NT2/D1 (cell line): ENCODE measurements around the gene REST.

Experiments
- DNase-seq: peaks from one replicate; pipeline ENCODE4 v3.0.0-alpha.2; 2011; ENCODE audit warnings: low read depth, low spot score
- H3K27me3 ChIP-seq: 2 replicates; pipeline ENCODE4 v1.6.0; 2011; ENCODE audit warnings: mild to moderate bottlenecking; ENCODE audit not compliant: insufficient read length, insufficient read depth
- H3K36me3 ChIP-seq: 2 replicates; pipeline ENCODE4 v1.6.1; 2011; ENCODE audit warnings: mild to moderate bottlenecking, low read length, mixed read lengths; ENCODE audit not compliant: insufficient read depth, insufficient read length
- H3K4me1 ChIP-seq: 2 replicates; pipeline ENCODE4 v1.5.1; 2011; ENCODE audit not compliant: insufficient read depth, insufficient read length
- H3K4me3 ChIP-seq: 2 replicates; pipeline ENCODE4 v1.5.1; 2011; ENCODE audit warnings: low read depth; ENCODE audit not compliant: insufficient read length
- H3K9ac ChIP-seq: 2 replicates; pipeline ENCODE4 v1.6.0; 2011; ENCODE audit warnings: low read depth; ENCODE audit not compliant: insufficient read length
- H3K9me3 ChIP-seq: 2 replicates; pipeline ENCODE4 v1.5.1; 2011; ENCODE audit warnings: mild to moderate bottlenecking, low read length; ENCODE audit not compliant: insufficient read depth
- SUZ12 ChIP-seq: IDR thresholded peaks from 2 replicates; pipeline ENCODE4 v1.6.1; 2011; ENCODE audit not compliant: insufficient read length, insufficient read depth; ENCODE audit errors: extremely low read depth
- YY1 ChIP-seq: IDR thresholded peaks from 2 replicates; pipeline ENCODE4 v1.6.1; 2011; ENCODE audit not compliant: insufficient read length, insufficient read depth
- ZNF274 ChIP-seq: IDR thresholded peaks from 2 replicates; pipeline ENCODE4 v1.6.1; 2011; ENCODE audit warnings: mild to moderate bottlenecking, low read depth, low read length

REST gene

DNA sequence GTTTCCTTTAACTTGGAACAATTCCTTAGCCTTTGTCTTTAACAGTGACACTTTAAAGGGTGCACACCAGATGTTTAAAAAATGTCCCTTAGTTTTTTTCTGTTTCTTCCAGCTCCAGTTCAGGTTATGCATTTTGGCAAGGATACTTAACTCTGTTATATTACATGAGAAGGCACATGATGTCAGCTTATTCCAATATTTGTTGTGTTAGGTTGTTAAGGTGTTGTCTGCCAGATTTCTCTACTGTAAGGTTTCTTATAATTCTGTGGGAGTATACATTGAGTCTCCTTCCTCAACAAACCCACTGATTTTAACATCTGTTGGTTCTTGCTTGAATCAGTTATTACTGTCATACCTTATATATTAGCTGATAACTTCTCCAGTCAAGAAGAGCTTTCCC lies 33.3 kb downstream of the REST start:
- no peak for DNase-seq
- no peak overlapping the region for H3K4me3 ChIP-seq
- TF ChIP-seq YY1 (no peak), ZNF274 (no peak), SUZ12 (no peak)
- no peaks in the 10 kb centered on the region for H3K9me3 ChIP-seq
- no peaks in the 10 kb centered on the region for H3K4me1 ChIP-seq
- peaks cover 7% of the 10 kb centered on the region for H3K36me3 ChIP-seq
- no peak overlapping the region for H3K9ac ChIP-seq
- H3K27me3 ChIP-seq = no peaks in the 10 kb centered on the region

DNA sequence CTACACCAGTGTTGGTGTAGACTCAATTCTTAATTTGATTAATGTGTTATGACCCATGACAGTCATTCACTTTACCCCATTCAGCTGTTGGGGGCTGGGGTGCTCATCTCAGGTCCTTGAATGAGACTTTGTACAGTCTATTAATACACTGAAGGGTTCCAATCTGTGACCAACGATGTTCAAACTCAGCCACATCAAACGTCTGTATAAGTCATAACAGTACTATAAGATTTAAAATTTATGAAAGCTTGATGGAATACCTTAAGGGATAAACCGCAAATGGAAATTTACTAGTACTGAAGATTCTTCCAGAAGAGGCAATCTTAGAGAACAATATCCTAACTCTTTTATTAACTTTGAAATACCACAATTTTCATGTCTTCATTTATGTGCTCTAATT lies 33.7 kb downstream of the REST start:
- TF ChIP-seq YY1 = no peak
- H3K9ac ChIP-seq = no peak overlapping the region
- H3K4me1 ChIP-seq = no peaks in the 10 kb centered on the region
- no peak for DNase-seq
- no peaks in the 10 kb centered on the region for H3K27me3 ChIP-seq
- H3K4me3 ChIP-seq = no peak overlapping the region
- H3K36me3 ChIP-seq = peaks cover 7% of the 10 kb centered on the region
- H3K9me3 ChIP-seq = no peaks in the 10 kb centered on the region

DNA sequence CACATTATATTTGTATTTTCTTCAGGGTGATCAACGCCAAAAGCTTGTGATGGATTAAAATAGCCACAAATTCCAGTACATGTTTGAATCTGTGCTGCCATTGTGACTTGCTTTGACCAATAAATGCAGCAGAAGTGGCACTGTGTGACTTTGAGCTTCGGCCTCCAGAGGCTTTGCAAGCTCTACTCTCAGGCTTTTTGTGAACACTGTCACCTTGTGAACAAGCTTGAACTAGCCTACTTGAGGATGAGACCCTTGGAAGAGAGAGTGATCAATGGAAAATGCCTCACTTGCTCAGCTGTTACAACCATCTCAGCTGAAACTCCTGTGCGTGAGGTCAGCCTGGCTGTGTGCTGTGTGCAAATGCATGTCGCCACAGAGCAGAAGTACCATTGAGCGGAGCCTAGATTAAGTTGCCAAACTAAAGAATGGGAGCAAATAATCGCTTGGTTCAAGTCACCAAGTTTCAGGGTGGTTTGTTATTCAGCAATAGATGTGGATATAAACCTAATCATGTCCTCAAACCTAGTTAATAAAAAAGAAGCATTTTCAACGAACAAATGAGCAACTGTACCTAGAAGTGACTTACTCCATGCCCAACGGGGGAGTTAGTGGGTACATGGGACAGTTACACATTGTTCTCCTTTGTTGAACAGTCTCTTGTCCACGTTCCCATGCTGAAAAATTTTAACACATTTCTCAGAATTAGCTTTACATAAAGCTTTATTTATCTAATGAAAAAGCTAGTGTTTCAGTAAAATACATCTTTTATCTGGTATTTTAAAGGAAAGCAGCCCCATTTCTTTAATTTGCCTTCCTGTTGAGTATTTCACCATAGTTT lies 46.2 kb downstream of the REST start:
- Histone ChIP-seq H3K36me3 (no peaks in the 10 kb centered on the region), H3K9me3 (no peaks in the 10 kb centered on the region), H3K4me3 (no peak overlapping the region), H3K9ac (no peak overlapping the region), H3K4me1 (no peaks in the 10 kb centered on the region), H3K27me3 (no peaks in the 10 kb centered on the region)
- TF ChIP-seq YY1 = no peak
- no peak for TF ChIP-seq SUZ12
- TF ChIP-seq ZNF274 = no peak
- no peak for DNase-seq

DNA sequence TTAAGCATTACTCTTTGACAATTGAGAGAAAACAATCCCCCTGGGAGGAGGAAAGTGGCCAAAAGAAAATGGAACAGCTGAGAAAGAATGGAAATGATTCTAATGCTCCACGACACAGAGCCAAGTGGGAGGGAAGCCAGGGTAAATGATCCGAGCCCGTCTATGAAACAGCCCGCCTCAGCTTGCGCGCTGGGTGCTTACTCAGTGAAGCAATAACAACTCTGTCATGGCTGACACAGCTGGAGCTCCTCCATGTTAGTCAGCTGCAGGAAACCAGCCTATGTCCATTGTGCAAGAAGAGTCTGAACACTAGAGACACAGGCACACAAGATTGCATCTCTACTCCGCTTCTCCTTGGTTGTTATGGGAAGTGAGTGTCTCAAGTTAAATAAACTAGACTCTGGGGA lies 50.4 kb downstream of the REST start:
- no peak for DNase-seq

DNA sequence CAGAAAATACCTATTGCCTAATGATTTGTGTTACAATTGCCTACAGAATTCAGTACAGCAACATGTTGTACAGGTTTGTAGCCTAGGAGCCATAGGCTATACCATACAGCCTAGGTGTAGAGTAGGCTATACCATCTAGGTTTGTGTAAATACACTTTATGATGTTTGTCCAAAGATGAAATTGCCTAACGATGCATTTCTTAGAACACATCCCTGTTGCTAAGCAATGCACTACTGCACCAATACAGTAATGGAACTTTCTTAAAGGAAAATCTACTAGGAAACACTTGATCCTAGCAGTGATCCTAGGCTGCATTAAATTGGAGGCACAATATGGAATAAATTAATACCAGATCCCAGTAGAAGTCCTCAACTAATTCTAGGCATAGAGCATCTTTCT lies 51.4 kb downstream of the REST start:
- DNase-seq = no peak
- no peak overlapping the region for H3K9ac ChIP-seq

More for the DNA sequence above, 50.4 kb downstream of the REST start:
- Histone ChIP-seq H3K9ac (no peak overlapping the region), H3K27me3 (no peaks in the 10 kb centered on the region), H3K4me1 (no peaks in the 10 kb centered on the region), H3K36me3 (peaks cover 14% of the 10 kb centered on the region), H3K4me3 (no peak overlapping the region), H3K9me3 (no peaks in the 10 kb centered on the region)
- no peak for TF ChIP-seq SUZ12
- no peak for TF ChIP-seq ZNF274
- TF ChIP-seq YY1 = no peak

DNA sequence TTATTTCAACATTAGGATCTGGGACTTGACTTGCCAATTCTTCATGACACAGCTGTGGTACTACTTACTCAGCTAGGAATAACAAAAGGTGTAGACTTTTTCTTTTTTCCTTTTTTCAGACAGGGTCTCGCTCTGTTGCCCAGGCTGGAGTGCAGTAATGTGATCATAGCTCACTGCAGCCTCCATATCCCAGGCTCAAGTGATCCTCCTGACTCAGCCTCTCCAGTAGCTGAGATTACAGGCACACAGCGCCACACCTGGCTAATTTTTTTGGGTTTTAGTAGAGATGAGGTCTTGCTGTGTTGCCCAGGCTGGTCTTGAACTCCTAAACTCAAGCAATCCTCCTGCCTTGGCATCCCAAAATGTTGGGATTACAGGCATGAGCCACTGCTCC lies 53.4 kb downstream of the REST start:
- Histone ChIP-seq H3K27me3 (no peaks in the 10 kb centered on the region), H3K4me1 (no peaks in the 10 kb centered on the region), H3K9me3 (no peaks in the 10 kb centered on the region), H3K4me3 (no peak overlapping the region), H3K36me3 (peaks cover 31% of the 10 kb centered on the region), H3K9ac (no peak overlapping the region)
- TF ChIP-seq ZNF274 (no peak), SUZ12 (no peak), YY1 (no peak)
- no peak for DNase-seq

More for the DNA sequence above, 51.4 kb downstream of the REST start:
- peaks cover 22% of the 10 kb centered on the region for H3K36me3 ChIP-seq
- no peaks in the 10 kb centered on the region for H3K27me3 ChIP-seq
- no peaks in the 10 kb centered on the region for H3K9me3 ChIP-seq
- no peaks in the 10 kb centered on the region for H3K4me1 ChIP-seq
- no peak overlapping the region for H3K4me3 ChIP-seq
- TF ChIP-seq SUZ12 = no peak
- TF ChIP-seq ZNF274 = no peak
- no peak for TF ChIP-seq YY1

DNA sequence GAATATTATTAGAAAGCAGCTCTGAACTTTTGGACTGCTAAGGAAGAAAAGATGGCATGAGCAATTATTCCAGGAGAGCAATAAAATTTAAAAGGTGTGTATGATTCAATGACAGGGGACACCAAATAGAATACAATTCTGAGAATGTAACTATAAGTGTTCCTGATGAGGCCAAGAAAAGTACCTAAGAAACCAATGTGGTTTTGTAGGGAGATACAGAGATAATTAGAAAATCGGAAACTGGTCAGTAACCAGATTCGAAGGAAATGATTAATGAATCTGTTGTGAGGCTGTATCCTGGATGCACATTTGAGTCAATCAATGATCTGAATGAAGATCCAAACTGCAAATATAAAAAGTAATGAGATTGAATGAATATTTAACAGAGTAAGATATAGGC lies 63.7 kb downstream of the REST start:
- DNase-seq = no peak
- TF ChIP-seq YY1 = no peak
- TF ChIP-seq SUZ12 = no peak
- no peak for TF ChIP-seq ZNF274
- H3K4me3 ChIP-seq = no peak overlapping the region
- peaks cover 12% of the 10 kb centered on the region for H3K9me3 ChIP-seq
- H3K4me1 ChIP-seq = no peaks in the 10 kb centered on the region
- H3K36me3 ChIP-seq = peaks cover 73% of the 10 kb centered on the region
- no peak overlapping the region for H3K9ac ChIP-seq
- H3K27me3 ChIP-seq = no peaks in the 10 kb centered on the region
